Glomerular visceral epithelial cell (primary cell): ENCODE results near the gene PIK3R3.

Experiments
- DNase-seq: peaks from one replicate; pipeline ENCODE4 v3.0.0-alpha.2; 2016; ENCODE audit errors: extremely low spot score

PIK3R3 gene

DNA sequence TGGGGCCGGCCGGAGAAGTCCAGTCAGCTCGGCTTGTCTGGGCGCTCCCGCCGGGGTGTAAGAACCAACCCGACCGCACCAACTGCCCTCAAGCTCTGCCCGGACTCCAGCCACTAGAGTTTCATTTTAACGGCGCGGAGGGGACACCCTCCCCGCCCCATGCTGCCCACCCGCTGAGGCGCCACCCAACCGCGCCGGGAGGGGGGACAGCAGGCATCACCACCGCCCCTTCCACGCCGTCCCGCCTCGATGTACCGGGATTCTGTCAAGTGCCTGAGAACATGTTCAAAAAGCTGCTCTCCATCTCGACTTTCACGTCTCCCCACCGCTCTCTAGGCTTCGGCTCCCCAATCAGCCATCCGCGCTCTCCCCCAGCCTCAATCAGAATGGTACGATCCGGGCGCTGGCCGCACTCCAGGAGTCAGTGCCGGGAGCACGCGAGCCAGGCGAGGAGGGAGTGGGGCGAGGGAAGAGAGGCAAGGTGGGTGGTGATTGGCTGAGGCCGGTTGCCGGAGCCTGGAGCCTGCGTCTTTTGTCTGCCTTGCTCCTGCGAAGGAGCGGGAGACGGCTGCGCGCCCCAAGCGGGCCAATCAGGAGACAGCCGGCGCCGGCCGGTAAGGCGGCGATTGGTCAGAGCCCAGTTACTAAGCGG lies at the start of gene PIK3R3:
TSS of gene PIK3R3 (minus strand) at position 101 of the 652 bp plus-strand sequence. CDS start 677 bp downstream, outside the sequence.
- peak; percentile 99 for DNase-seq

GRCh38 chr1:46181343-46182260 lies 49.2 kb upstream of the PIK3R3 start:
- DNase-seq: no peak

DNA sequence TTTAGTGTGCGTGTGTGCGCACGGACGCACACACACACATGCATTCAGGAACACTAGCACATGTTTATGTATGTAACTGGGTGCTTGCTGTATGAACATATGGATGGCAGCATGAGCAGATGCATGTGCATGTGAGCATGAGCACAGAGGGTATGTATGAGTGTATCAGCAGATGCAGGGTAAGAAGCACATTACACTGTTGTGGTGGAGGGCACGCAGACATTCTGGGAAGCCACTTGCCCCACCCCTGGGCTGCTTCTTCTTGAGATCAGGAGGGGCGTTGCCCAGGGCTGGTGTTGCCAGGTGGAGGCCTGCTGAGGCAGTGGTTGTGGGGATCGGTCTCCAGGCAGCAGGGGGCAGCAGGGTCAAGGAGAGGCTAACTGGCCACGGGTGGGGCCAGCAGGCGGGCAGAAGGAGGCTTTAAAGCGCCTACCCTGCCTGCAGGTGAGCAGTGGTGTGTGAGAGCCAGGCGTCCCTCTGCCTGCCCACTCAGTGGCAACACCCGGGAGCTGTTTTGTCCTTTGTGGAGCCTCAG lies 47.7 kb upstream of the PIK3R3 start:
- peak; percentile 61 for DNase-seq

- peak; percentile 90 for DNase-seq
Observed at GRCh38 chr1:46179138-46180081, 47.0 kb upstream of the PIK3R3 start.

DNA sequence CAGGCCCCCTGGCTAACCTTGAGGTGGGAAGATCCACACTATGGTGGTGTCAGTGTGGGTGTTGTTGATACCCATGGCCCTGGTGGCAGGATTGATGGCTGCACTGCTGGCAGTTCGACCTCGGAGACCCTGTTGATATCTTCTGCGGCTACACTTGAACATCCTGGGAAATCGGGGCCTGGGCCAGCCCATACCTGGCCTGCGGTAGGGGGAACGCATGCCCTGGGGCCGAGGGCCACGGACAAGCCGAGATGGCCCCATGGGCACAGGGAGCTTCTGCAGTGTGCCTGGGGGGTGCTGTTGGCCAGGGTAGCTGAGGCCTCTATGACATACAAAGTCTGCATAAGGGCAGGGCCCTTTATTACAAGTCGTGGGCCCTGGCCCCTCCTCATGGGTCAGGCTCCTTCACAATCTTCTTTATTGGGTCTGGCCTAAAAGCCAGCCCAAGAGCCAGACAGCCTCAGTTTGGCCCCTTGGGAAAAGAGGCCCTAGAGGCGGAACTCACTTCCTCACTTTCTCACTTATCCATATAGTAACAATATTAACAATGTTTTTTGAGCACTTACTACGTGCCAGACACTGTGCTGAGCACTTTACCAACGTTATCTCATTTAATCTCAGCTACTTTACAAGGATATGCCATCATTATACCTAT lies 43.9 kb upstream of the PIK3R3 start, which contains the start of gene P3R3URF:
TSS of gene P3R3URF (minus strand) at position 278 of the 655 bp plus-strand sequence. CDS start at position 261, 17 bp downstream.
- no peak for DNase-seq

DNA sequence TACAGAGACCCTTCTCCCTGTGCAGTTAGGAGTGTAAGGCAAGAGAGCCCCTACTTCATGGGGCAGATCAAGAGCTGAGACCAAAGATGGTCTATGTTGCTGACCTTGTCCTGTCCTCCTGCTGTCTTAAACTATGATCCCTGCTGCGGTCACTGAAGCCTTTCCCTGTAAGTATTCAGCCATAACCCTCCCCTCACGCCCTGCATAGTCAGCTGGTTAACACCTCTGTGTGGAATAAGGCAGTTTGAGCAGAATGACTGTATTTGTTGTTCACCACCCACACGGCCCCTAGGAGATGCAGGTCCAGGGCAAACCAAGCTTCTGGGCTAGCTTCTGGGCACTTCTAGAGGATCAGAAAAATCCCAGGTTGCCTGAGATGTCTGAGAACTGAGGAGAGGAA lies 42.8 kb upstream of the PIK3R3 start:
- DNase-seq: peak; percentile 41

DNA sequence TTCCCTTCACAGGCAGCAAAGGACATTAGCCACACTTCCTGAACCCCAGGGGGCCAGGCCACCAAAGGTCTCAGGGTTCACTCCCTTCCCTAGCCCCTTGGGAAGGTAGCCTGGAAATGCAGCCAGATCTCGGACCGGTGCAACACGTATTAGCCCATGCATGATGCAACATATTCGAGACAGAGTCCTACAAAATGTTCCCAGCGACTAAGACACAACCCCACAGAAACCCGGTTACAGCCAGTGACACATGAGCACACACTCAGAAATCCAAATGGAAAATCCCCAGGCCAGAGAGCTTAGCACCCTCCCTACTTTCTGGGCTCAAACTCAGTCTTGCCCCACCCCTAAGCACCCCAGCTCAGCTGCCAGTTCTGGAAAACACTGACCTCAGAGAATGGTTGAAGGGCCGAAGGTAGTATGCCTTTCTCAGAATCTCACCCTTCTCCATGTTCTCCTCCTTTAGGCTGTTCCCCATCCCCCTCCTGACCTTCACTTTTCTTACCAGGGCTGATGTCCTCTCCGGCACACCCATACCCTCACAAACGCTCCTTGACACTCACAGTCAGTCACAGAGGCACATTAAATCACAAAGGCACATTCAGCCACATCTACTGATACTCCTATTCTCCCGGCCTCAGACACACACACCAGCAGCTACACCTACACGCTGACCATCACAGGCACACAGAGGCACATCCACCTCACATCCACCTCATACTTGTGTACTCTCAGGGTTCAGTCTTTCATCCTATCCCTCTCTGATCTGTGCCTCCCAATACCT lies 42.2 kb upstream of the PIK3R3 start, which contains the start of gene TSPAN1:
TSS of gene TSPAN1 (plus strand) at position 640 of the 784 bp plus-strand sequence. CDS start 6,021 bp downstream, outside the sequence.
- DNase-seq: no peak

DNA sequence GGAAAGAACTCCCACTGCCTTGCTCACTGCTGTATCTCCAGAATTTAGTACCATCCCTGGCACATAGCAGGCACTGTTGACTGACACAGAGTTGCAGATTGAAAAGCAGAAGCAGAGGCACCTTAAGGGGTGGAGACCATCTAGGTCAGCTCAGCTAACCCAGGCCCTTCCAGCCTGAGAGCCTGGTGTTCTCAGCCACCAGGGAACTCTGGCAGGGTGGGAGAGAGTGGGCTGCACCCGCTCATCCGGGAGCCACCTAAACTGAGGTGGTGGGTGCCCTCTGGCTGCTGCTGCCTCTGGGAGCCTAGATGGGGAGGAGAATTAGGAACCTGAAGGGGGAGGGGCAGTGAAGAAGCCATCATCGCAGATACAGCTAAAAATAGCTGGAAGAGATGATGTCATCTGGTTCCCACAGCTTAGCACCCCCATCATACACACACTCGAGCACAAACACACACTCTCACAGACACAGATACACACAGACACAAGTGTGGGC lies 41.0 kb upstream of the PIK3R3 start:
- peak; percentile 16 for DNase-seq

DNA sequence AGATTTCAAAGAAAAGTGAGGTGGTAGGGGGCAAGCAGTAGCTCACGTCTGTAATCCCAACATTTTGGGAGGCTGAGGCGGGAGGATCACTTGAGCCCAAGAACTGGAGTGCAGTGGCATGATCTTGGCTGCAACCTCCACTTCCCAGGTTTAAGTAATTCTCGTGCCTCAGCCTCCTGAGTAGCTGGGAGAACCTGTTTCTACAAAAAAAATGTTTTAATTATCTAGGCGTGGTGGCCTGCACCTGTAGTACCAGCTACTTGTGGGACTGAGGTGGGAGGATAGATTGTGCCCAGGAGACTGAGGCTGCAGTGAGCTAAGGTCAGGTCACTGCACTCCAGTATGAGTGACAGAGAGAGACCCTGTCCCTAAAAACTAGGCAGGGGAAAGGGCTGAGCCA lies 39.9 kb upstream of the PIK3R3 start:
- no peak for DNase-seq

DNA sequence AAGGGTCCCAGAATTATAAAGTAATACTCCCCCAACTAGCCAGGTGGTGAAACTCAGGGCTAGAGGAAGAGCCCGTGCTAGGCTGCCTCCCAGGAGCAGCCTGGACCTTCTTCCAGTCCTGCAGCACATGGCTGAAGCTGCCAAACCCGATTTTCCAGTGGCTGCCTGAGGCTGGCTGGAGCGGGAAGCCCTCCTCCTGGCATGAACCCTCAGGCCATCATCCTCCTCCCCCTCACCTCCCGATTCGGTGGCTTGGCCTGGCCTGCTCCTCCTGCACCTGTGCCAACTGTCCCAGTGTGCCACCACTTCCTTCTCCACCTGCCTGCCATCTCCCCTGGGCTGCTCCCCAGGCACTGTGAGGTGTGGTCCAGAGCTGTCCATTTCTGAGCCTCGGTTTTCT lies 39.4 kb upstream of the PIK3R3 start:
- no peak for DNase-seq

DNA sequence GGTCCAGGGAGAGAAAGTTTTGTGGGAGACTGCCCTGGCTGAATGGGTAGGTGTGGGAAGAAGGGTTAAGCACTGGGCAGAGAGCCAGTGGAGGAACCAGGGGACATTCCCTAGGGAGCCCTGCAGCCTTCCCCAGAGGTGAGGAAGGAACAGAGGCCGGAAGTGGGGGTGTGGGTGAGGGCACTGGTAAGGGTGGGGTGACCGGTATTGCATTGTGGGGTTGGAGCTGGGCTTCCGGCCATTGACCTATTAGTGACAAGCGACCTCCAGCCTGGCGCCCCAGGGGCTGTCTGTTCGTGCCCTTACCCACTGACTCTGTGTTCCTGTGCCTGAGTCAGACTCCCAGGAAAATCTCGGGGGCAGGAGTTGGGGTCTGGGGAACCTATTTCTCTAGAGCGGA lies 38.9 kb upstream of the PIK3R3 start:
- peak; percentile 44 for DNase-seq

DNA sequence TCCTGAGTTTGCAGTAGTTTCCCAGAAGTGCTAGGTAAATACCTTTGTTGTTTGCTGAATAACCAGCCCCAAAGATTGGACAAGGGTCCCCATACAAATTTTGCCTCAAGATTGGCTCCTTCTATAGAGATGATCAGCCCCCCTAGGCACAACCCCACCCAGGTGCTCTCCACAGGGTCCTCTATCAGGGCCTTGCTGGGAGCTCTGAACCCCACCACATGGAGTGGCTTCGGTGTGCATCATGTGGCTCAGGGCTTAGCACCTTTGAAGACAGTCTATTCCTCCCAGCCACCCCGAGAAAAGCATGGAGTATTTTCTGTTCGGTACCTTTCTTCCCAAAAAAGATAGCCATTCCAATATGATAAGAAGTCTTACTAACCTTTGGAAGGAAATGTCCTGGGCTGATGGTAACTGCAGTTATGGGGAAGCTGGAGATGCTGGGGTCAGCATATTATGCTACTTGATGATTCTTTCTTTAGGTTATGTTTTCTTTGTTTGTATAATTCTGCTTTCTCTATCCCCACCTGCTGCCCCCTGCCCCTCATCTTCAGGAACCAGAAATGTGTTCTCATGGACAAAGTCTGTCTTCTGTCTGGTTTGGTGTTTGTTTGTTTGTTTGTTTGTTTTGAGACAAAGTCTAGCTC lies 37.5 kb upstream of the PIK3R3 start:
- DNase-seq: no peak

GRCh38 chr1:46168477-46168876 lies 36.0 kb upstream of the PIK3R3 start:
- DNase-seq: no peak

DNA sequence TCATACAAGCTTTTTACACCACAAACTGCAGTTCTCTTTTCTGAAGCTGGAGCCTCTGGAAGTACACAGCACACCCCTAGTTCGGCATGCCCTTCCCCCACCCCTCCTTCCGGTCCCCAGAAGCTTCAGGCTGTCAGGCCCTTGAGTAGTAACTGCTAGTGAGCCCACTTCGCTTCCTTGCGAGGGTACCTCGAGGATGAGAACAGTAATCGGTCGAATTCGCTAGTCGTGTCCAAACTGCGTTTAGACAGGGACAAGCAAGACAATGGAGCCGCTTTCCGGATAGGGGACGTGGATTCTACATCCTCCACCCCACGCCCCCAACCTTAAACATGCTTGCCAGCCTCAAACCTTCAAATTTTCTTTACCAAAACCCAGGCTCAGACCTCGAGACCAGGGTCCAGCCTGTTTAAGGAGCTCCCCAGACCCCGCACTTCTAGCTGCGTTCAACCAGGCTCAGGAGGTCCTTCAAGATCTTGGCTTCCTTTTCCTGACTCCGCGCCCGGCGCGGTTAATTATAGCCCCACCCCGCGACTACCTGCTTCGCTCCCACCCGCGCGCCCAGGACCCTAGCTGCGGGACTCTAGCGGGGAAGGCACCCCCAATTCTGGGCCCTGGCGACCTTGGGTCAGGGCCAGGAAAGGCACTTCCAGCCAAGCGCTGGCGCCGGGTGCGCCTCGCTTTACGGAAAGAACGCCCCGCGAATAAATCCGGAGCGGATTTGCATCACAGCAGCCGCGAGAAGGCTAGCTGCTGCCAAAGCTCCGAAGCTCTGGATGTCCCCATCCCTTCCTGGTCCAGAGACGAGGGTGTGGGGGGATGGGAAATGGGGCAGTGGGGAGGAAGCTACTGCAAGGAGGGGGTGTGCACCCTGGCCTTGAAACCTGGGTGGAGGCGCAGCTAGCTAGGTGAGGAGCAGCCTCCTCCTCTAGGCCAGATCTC lies 34.4 kb upstream of the PIK3R3 start:
- DNase-seq: no peak

DNA sequence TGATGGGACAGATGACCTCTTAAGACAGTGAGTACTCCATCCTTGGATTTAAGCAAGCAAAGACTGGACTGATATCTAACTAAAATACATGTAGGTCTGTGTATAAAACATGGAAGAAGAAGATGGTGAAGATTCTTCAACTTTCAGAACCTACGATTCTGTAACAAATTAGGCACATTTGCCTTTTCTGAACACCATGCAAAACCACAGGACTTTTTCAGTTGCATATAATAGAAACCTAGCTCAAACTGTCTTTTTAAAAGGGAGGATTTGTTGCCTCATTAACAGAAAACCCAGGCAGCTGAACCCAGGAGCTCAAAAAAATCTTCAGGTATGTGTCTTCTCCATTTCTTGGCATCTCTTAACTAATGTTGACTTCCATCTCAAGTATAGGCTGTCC lies 27.8 kb upstream of the PIK3R3 start:
- no peak for DNase-seq

- DNase-seq: no peak
Observed at GRCh38 chr1:46159516-46159915, 27.1 kb upstream of the PIK3R3 start.

DNA sequence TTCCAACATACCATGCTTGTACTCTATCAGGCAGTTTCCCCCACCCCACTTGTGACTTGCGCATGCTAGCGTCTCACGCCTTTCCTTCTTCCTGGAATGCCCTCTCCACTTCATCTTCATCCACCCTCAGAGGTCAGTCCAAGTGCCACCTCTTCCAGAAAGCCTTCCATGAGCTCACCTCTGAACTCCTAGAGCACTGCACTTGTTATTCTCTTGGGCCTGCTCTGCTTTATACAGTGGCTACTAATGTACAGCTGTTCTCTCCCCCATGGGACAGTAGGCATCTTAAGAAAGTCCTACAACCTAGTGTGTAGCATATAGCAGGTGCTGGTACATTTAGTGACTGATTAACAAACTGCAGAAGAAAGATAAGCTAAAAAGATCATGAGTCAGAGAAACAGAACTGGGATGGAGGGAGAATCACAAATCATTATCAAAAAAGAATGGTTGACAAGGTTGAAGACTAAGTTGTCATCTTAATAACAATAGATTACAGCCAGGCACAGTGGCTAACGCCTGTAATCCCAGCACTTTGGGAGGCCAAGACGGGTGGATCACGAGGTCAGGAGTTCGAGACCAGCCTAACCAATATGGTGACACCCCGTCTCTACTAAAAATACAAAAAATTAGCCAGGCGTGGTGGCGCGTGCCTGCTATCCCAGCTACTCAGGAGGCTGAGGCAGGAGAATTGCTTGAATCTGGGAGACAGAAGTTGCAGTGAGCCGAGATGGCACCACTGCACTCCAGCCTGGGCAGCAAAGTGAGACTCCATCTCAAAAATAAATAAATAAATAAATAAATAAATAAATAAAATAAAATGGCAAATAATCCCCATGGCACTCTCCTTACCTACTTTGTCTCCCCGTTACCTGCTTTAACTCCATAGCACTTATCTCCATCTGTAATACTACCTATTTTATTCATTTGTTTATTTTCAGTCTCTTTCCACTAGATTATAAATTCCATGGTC lies 26.2 kb upstream of the PIK3R3 start:
- no peak for DNase-seq
